ENCODE measurements around the gene DGKB. TPM values are rescaled to one million over a fixed set of nuclear protein-coding genes. Genes with fewer than 3 reads are reported as not detected.

Gene DGKB
- total RNA-seq, 4 donors from 2014 or later = 0.27 to 0.88 (median 0.76) TPM; not detected in 1

DNA sequence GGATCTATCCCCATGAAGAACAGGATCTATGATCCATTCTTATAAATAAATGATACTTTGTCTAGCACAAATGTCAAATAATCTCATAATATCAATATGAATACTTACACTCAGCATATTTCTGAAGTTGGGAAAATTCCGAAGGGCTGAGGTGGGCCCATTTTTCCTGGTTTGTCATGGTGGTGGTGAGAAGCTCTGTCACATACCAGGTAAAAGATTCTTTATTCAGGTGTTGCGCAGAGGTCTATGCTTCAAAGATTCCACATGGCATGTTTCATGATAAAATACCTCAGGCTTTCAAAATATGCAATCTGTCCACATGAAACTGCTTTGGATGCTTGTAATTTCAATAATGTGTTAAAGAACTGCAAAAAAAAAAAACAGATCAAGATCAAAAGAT lies 61.5 kb downstream of the DGKB start:
- H3K4me3 ChIP-seq = no peak overlapping the region
- TF ChIP-seq, protein P1, sequence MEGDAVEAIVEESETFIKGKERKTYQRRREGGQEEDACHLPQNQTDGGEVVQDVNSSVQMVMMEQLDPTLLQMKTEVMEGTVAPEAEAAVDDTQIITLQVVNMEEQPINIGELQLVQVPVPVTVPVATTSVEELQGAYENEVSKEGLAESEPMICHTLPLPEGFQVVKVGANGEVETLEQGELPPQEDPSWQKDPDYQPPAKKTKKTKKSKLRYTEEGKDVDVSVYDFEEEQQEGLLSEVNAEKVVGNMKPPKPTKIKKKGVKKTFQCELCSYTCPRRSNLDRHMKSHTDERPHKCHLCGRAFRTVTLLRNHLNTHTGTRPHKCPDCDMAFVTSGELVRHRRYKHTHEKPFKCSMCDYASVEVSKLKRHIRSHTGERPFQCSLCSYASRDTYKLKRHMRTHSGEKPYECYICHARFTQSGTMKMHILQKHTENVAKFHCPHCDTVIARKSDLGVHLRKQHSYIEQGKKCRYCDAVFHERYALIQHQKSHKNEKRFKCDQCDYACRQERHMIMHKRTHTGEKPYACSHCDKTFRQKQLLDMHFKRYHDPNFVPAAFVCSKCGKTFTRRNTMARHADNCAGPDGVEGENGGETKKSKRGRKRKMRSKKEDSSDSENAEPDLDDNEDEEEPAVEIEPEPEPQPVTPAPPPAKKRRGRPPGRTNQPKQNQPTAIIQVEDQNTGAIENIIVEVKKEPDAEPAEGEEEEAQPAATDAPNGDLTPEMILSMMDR (IDR thresholded peaks at IDR 0.05) = no peak
- no peak for TF ChIP-seq POLR2A (IDR thresholded peaks at IDR 0.05)
- no peaks in the 10 kb centered on the region for H3K9me3 ChIP-seq
- DNase-seq = no peak
- H3K36me3 ChIP-seq = no peaks in the 10 kb centered on the region
- no peak overlapping the region for H3K27ac ChIP-seq
- no peaks in the 10 kb centered on the region for H3K27me3 ChIP-seq
- no peaks in the 10 kb centered on the region for H3K4me1 ChIP-seq

DNA sequence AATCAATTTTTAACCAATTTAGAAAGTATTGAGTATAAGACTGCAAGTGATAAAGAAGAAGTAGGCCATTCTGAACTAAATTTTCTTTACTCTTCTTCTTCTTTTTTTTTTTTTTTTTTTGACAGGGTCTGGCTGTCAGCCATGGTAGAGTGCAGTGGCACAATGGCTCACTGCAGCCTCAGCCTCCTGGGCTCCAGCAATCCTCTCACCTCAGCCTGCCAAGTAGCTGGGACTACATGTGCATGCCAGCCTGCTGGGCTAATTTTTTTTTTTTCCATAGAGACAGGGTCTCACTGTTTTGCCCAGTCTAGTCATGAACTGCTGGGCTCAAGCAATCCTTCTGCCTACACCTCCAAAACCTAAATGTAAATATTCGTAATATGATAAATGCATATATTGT lies 63.2 kb downstream of the DGKB start:
- TF ChIP-seq, protein P1 (IDR thresholded peaks at IDR 0.05) = no peak
- TF ChIP-seq POLR2A (IDR thresholded peaks at IDR 0.05) = no peak
- Histone ChIP-seq H3K4me1 (no peaks in the 10 kb centered on the region), H3K36me3 (no peaks in the 10 kb centered on the region), H3K27ac (no peak overlapping the region), H3K4me3 (no peak overlapping the region), H3K9me3 (no peaks in the 10 kb centered on the region), H3K27me3 (no peaks in the 10 kb centered on the region)
- no peak for DNase-seq

DNA sequence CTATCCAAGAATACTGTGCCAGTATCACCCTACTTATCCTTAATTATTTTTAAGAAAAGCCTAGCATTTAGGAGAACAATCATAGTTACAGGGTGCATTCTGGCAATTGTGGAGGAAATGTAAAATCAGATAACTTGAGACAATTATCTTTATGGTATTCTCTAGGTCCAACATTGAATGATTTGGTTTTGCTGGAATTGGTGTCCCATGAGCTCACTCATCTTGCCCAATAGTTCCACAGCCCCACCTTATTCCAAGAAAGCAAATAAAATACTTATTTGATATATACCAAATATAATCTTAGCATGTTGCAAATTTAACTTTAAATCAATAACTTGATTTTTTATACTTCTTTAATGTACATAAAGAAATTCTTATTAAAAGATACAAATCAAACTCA lies 65.3 kb downstream of the DGKB start:
- Histone ChIP-seq H3K4me3 (no peak overlapping the region), H3K27me3 (no peaks in the 10 kb centered on the region), H3K9me3 (no peaks in the 10 kb centered on the region), H3K4me1 (no peaks in the 10 kb centered on the region), H3K36me3 (no peaks in the 10 kb centered on the region), H3K27ac (no peak overlapping the region)
- TF ChIP-seq POLR2A (IDR thresholded peaks at IDR 0.05) = no peak
- TF ChIP-seq, protein P1 (IDR thresholded peaks at IDR 0.05) = no peak
- DNase-seq = no peak

DNA sequence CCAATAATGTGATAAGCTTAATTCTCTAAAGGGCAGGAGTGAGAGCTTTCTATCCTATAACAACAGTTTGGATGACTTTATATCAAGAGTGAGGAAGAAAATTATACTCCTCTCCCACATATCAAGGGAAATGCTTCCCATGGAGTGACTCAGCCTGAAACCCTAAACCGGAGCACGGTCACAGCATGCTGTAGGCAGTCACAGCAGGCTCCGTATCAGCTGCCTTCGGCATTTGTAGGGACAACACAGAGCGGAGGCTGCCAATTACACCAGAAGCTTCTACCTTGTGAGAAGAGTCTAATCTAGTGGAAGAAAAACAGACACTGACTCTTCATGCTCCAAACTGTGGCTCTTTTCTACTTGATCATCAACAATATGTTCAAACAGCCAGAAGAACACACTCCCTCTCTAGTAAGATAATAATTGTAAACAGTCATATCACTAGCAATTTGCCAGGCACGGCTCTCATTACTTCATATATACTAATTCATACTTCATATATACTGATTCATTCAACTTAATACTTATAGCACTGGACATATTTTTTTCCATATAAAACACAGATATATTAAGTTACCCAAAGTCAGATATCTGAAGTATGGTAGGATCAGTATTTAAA lies 65.9 kb downstream of the DGKB start:
- no peak for DNase-seq
- Histone ChIP-seq H3K4me1 (no peaks in the 10 kb centered on the region), H3K36me3 (no peaks in the 10 kb centered on the region), H3K9me3 (no peaks in the 10 kb centered on the region), H3K4me3 (no peak overlapping the region), H3K27me3 (no peaks in the 10 kb centered on the region), H3K27ac (no peak overlapping the region)
- TF ChIP-seq POLR2A (IDR thresholded peaks at IDR 0.05) = no peak
- TF ChIP-seq, protein P1 (IDR thresholded peaks at IDR 0.05) = no peak

DNA sequence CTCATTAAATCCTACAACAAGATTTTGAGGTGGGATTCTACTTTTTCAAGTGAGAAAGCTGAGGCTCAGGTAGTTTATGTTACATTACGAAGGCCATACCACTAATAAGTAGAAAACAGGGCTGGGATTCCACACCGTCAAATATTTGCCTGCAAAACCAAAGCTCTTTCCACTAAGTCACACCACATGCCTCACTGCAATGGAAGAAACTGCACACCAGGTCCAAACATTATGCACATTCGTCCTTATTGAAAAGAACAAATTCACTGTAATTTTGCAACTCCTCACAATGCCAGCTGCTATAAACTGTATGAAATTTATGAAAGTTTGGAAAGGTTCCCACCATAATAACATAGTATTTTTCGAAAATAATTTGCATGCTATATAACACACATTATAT lies 66.5 kb downstream of the DGKB start:
- DNase-seq = no peak
- Histone ChIP-seq H3K27ac (no peak overlapping the region), H3K36me3 (no peaks in the 10 kb centered on the region), H3K4me1 (no peaks in the 10 kb centered on the region), H3K4me3 (no peak overlapping the region), H3K9me3 (no peaks in the 10 kb centered on the region), H3K27me3 (no peaks in the 10 kb centered on the region)
- no peak for TF ChIP-seq POLR2A (IDR thresholded peaks at IDR 0.05)
- TF ChIP-seq, protein P1 (IDR thresholded peaks at IDR 0.05) = no peak

DNA sequence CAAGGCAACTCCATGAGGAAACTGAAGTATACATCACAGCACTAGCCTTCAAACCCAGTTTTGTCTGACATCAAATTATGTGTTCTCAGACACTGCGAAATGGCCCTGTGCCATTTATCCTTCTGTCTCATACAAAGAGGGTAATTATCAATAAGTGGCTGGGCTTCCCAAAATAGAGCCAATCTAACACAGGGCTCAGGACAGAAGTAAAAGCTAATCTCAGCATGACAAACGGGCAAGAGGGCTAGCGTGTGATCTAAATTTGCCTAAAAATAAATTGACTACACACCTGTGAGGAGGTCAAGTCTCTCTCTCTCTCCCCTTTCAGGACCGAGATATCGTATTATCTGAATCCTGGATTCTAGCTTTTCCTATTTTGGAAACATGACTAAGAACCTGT lies 67.2 kb downstream of the DGKB start:
- H3K9me3 ChIP-seq = no peaks in the 10 kb centered on the region

More for the DNA sequence above, 67.2 kb downstream of the DGKB start:
- TF ChIP-seq, protein P1 (IDR thresholded peaks at IDR 0.05) = no peak
- TF ChIP-seq POLR2A (IDR thresholded peaks at IDR 0.05) = no peak
- no peaks in the 10 kb centered on the region for H3K36me3 ChIP-seq
- no peak overlapping the region for H3K27ac ChIP-seq
- no peak overlapping the region for H3K4me3 ChIP-seq
- no peaks in the 10 kb centered on the region for H3K27me3 ChIP-seq
- H3K4me1 ChIP-seq = no peaks in the 10 kb centered on the region
- DNase-seq = no peak
